Adrenal gland (tissue), 5 donors: ENCODE data around the gene SETDB2.
A peak's percentile ranks its signal among the peaks of the same experiment; 100 is the strongest.

Experiments
- POLR2A ChIP-seq, 2 donors: fragments of 450-650 bp; IDR thresholded peaks; one replicate each; pipeline ENCODE4 v1.6.1; 2017; ENCODE audit warnings: antibody characterized with exemption in 2 of 2, mild to moderate bottlenecking in 2 of 2, moderate library complexity in 1 of 2
- TF ChIP-seq, protein P1 (sequence below), 6 experiments: fragments of 450-650 bp in 4 of 6; fragments of 200-600 bp in 2 of 6; sonication (generic) in 1 of 6; IDR thresholded peaks; 1 replicate in 5 of 6; 2 replicates in 1 of 6; pipeline versions ENCODE4 v1.5.1 to v1.8.0; 2016 to 2021; ENCODE audit warnings: antibody characterized with exemption in 6 of 6, mild to moderate bottlenecking in 2 of 6, moderate library complexity in 1 of 6
- donor health status: DM: no; HTN: no; CAD: no.

GRCh38 chr13:49419276-49419675 is 24.8 kb upstream of the SETDB2 start:
- TF ChIP-seq, protein P1, sequence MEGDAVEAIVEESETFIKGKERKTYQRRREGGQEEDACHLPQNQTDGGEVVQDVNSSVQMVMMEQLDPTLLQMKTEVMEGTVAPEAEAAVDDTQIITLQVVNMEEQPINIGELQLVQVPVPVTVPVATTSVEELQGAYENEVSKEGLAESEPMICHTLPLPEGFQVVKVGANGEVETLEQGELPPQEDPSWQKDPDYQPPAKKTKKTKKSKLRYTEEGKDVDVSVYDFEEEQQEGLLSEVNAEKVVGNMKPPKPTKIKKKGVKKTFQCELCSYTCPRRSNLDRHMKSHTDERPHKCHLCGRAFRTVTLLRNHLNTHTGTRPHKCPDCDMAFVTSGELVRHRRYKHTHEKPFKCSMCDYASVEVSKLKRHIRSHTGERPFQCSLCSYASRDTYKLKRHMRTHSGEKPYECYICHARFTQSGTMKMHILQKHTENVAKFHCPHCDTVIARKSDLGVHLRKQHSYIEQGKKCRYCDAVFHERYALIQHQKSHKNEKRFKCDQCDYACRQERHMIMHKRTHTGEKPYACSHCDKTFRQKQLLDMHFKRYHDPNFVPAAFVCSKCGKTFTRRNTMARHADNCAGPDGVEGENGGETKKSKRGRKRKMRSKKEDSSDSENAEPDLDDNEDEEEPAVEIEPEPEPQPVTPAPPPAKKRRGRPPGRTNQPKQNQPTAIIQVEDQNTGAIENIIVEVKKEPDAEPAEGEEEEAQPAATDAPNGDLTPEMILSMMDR (IDR thresholded peaks at IDR 0.05) = no peak
- peak in 1 of 2 donors; percentile 9 for TF ChIP-seq POLR2A (IDR thresholded peaks at IDR 0.05)
